HepG2 (cell line): ENCODE measurements around the gene GFER. TPM values are rescaled to one million over a fixed set of nuclear protein-coding genes. Genes with fewer than 3 reads are reported as not detected.

ENCODE experiments used
- ARHGAP35 ChIP-seq: sonication (generic); formaldehyde crosslinking; IDR thresholded peaks from 2 replicates; pipeline ENCODE4 v1.9.0; 2022; ENCODE audit warnings: mild to moderate bottlenecking, inconsistent platforms, moderate library complexity, missing genetic modification reagents, borderline replicate concordance
- ATF7 ChIP-seq, 2 experiments: fragments of 450-650 bp in 1 of 2; sonication (generic) in 1 of 2; formaldehyde crosslinking in 1 of 2; IDR thresholded peaks; 2 replicates each; pipeline versions ENCODE4 v1.4.0 to v1.6.1; 2016 to 2020; ENCODE audit warnings: antibody characterized with exemption in 1 of 2, mild to moderate bottlenecking in 1 of 2, missing genetic modification reagents in 1 of 2
- BATF2 ChIP-seq: sonication (generic); formaldehyde crosslinking; IDR thresholded peaks from 2 replicates; pipeline ENCODE4 v1.8.0; 2022; ENCODE audit warnings: mild to moderate bottlenecking, missing genetic modification reagents, moderate library complexity
- BCL3 ChIP-seq: sonication (generic); formaldehyde crosslinking; IDR thresholded peaks from 2 replicates; pipeline ENCODE4 v1.5.1; 2020; ENCODE audit warnings: mild to moderate bottlenecking, missing genetic modification reagents, moderate library complexity
- HMG20A ChIP-seq: IDR thresholded peaks from 2 replicates; pipeline ENCODE4 v1.6.1; 2016; ENCODE audit warnings: borderline replicate concordance
- HOXA9 ChIP-seq: sonication (generic); formaldehyde crosslinking; IDR thresholded peaks from 2 replicates; pipeline ENCODE4 v1.8.1; 2022; ENCODE audit warnings: missing genetic modification reagents, mild to moderate bottlenecking, moderate library complexity, borderline replicate concordance
- PRDM15 ChIP-seq: sonication (generic); formaldehyde crosslinking; IDR thresholded peaks from 2 replicates; pipeline ENCODE4 v1.4.0; 2020; ENCODE audit warnings: missing genetic modification reagents
- SNAI1 ChIP-seq: sonication (generic); formaldehyde crosslinking; IDR thresholded peaks from 2 replicates; pipeline ENCODE4 v1.5.0; 2020; ENCODE audit warnings: mild to moderate bottlenecking, missing genetic modification reagents, borderline replicate concordance
- ZBTB1 ChIP-seq: sonication (generic); formaldehyde crosslinking; IDR thresholded peaks from 2 replicates; pipeline ENCODE4 v1.4.0; 2020; ENCODE audit warnings: missing genetic modification reagents, borderline replicate concordance
- ZBTB43 ChIP-seq: sonication (generic); formaldehyde crosslinking; conservative IDR thresholded peaks from 2 replicates; pipeline ENCODE4 v1.4.0; 2020; ENCODE audit warnings: missing genetic modification reagents
- ZNF235 ChIP-seq: sonication (generic); formaldehyde crosslinking; IDR thresholded peaks from 2 replicates; pipeline ENCODE4 v1.8.1; 2023; ENCODE audit warnings: mild to moderate bottlenecking, missing genetic modification reagents, borderline replicate concordance
- ZNF260 ChIP-seq: sonication (generic); formaldehyde crosslinking; IDR thresholded peaks from 2 replicates; pipeline ENCODE4 v1.4.0; 2020; ENCODE audit warnings: missing genetic modification reagents, low read depth, mild to moderate bottlenecking, borderline replicate concordance
- ZNF530 ChIP-seq: sonication (generic); formaldehyde crosslinking; IDR thresholded peaks from 2 replicates; pipeline ENCODE4 v1.5.0; 2020; ENCODE audit warnings: low read depth, mild to moderate bottlenecking, missing genetic modification reagents
- ZNF546 ChIP-seq: sonication (generic); formaldehyde crosslinking; conservative IDR thresholded peaks from 2 replicates; pipeline ENCODE4 v1.8.1; 2023; ENCODE audit warnings: mild to moderate bottlenecking, missing genetic modification reagents
- ZSCAN29 ChIP-seq: sonication (generic); formaldehyde crosslinking; conservative IDR thresholded peaks from 2 replicates; pipeline ENCODE4 v1.4.0; 2020; ENCODE audit warnings: mild to moderate bottlenecking, missing genetic modification reagents
- polyA plus RNA-seq, 8 experiments: library from polyadenylated mRNA; depleted of rRNA in 3 of 8; stranded (reverse) in 7 of 8; unstranded in 1 of 8; fragments of >200 nt; fragmentation: Illumina TruSeq in 4 of 8; extraction: Trizol in 4 of 8; gene quantifications; 2 replicates each; pipeline versions ENCODE4 v1.2.1 to v1.2.3, GENCODE V29; 2011 to 2016; ENCODE audit warnings: low read depth in 4 of 8, missing spikeins in 1 of 8, mixed read lengths in 1 of 8; ENCODE audit not compliant: insufficient read depth in 1 of 8
- total RNA-seq, 5 experiments: library from RNA; depleted of rRNA; stranded (reverse); fragments of >200 nt; fragmentation: Illumina TruSeq; extraction: Trizol; gene quantifications; 2 replicates each; pipeline ENCODE4 v1.2.3, GENCODE V29; 2016; ENCODE audit warnings: low read depth in 1 of 5

The GFER gene
- total and polyA plus RNA-seq, 2 of the 13 experiments (the other 11 are each of a cell fraction or from before 2014, with no cell fraction given), result 28.6 to 71.7 TPM

- TF ChIP-seq ZNF260 (CRISPR knock-in tag) (no peak), PRDM15 (CRISPR knock-in tag) (peak; percentile 92; the same call in 1 of the 2 replicates), BCL3 (CRISPR knock-in tag) (peak; percentile 62; the same call in 1 of the 2 replicates), ZNF235 (peak; percentile 61; the same call in 1 of the 2 replicates), SNAI1 (CRISPR knock-in tag) (peak; percentile 19; the same call in 1 of the 2 replicates), ATF7 (IDR thresholded peaks at IDR 0.05) (no peak), ATF7 (CRISPR knock-in tag; IDR thresholded peaks at IDR 0.05) (no peak), ZNF546 (peak; percentile 8; the same call in 1 of the 2 replicates), HMG20A (CRISPR knock-in tag) (peak; percentile 81; the same call in 1 of the 2 replicates), HOXA9 (CRISPR knock-in tag) (no peak), ARHGAP35 (CRISPR knock-in tag) (no peak), ZSCAN29 (0 out of 2 replicates have a peak, but pooled peaks have one; percentile 23), ZBTB43 (CRISPR knock-in tag) (no peak), ZBTB1 (CRISPR knock-in tag) (no peak), ZNF530 (CRISPR knock-in tag) (0 out of 2 replicates have a peak, but pooled peaks have one; percentile 36), BATF2 (CRISPR knock-in tag) (no peak)
Observed at GRCh38 chr16:2035431-2036199, 51.6 kb downstream of the GFER start (continued).
